NCI-H2081 (cell line): ENCODE measurements around the gene NXPH2.
"Not testable (repeated sequence)": the region's sequence is repeated elsewhere in the genome, so short reads cannot be mapped to it uniquely, and the experiment has no call there.

ENCODE experiments used
- DNase-seq, 2 experiments: peaks; one replicate each; lab custom pipeline; 2025; lab: John Stamatoyannopoulos, UW

The NXPH2 gene

DNA sequence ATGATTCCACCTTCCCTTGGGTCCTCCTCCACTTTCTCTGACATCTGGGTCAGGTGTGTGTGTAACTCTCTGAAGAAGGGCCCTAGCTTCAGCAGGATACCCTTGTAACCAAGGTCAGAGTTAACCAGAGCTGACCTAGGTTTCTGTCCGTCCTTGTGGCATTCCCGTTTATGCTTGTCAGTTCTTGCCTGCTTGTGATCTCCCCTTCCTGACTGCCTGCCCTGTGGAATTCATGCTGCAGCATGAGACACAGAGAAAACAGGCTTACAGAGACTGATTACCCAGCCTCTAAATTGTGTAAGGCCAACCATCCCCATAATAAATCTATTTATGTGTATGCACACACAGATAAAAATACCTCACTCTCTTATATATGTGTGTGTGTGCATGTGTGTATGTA is 22.8 kb downstream of the NXPH2 start:
- DNase-seq, result no peak

GRCh38 chr2:138752197-138752956 is 27.8 kb downstream of the NXPH2 start:
- DNase-seq, result no peak

- no peak for DNase-seq
Observed at GRCh38 chr2:138744713-138745112, 35.5 kb downstream of the NXPH2 start.

- DNase-seq, result peak in 1 of 2 experiments; percentile 20
Observed at GRCh38 chr2:138742441-138743057, 37.6 kb downstream of the NXPH2 start.

DNA sequence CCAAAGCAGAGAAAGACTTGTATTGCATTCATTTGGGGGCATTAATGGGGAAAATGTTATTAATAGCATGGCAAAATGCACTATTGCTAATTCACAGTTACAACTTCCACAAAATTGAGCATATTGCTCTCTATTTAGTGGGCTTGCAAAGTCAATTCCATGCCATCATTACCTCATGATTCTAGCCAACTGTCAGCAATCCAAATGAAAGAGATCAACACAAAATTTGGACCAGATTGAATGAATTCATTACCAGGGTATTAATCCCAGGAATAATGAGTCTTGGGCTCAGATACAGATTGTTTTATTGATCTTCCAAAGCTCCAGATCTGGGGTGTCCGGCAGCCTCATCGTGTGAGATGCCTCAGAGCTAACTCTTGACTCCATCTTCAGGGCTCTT is 38.3 kb downstream of the NXPH2 start:
- no peak for DNase-seq

- not testable (repeated sequence) for DNase-seq
Observed at GRCh38 chr2:138737009-138737554, 43.1 kb downstream of the NXPH2 start.

GRCh38 chr2:138732651-138733050 is 47.5 kb downstream of the NXPH2 start:
- DNase-seq, result no peak

DNA sequence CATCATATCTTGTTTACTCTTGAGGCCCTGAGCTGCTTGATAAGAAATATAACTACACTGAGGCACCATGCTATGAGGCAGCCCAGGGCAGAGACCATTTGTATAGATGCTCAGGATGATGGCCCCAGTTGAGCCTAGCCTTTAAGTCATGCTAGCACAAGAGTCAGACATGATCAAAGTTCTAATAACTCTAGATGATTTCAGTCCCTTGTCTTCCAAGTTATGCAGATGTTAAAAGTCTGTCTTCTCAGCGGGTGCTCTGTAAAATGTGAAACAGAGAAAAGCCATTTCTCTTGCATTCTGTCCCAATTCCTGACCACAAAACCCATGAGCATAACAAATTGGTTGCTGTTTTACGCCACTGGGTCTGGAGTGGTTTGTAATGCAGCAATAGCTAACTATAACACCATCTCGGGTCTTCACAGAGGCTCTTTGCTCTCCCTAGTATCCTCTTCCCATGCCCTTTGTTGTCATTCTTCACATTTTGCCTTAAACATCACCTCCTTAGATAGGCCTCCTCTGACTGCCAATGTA is 49.6 kb downstream of the NXPH2 start:
- DNase-seq, result no peak

DNA sequence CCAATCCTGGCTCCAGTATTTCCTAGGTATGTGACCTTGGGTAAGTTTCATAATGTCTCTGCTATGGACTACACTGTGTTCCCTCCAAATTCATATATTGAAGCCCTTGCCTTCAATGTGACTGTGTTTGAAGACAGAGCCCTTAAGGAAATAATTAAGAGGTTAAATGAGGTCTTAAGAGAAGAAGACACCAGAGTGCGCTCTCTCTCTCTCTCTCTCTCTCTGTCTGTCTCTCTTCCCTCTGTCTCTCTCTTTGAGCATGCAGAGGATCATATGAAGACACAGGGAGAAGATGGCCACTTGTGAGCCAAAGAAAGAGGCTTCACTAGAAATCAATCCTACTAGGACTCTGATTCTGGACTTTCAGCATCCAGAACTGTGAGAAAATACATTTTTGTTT is 52.2 kb downstream of the NXPH2 start:
- no peak for DNase-seq

- no peak for DNase-seq
Observed at GRCh38 chr2:138726681-138727080, 53.5 kb downstream of the NXPH2 start.

DNA sequence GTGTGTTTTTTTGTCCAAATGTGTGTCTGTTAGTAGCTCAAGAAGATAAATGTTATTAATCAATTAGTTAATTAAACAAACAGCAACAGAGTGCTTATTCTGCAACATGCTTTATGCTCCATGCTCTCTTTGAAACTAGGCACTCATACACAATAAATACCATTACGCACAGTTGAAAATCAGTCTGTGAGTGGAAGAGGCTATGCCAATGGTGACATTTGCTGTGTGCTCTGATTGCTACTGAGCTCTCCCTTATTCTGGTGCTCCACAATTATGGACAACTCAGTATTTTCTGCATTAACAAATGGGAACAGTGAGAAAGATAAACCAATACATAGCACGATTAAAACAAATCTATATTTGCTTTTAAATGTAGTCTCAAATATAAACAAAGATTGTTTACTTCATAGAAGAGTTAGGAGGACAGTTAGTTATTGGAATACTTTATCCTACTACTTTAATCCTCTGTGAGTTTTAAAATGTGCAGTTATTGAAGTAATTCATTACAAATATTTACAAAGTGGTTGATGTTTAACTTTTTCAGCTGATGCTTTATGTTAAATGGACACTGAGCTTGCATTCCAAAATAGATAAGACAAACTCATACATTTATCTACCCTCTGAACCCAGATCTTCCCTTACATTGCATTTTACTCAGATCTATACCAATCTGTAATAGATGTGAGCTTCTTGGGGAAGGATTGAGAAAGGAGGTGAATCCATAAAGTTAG is 55.3 kb downstream of the NXPH2 start:
- no peak for DNase-seq

DNA sequence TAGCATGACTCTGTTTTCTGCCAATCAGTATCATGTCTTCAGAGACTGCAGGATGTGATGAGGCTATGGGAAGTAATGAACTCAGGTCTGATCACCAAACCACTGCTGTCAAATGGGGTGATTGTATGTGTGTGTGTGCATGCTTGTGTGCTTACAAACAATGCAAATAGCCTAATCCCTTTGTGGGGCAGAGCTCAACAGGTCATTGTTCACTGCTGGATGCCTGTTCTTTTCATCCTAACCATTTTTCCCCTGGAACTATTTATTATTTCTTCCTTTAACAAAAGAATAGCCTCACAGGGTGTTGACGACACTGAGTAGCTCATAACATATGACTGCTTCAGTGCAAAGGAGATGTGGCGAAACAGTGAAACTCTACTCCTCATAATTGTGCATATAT is 55.9 kb downstream of the NXPH2 start:
- DNase-seq, result peak in 1 of 2 experiments; percentile 2

GRCh38 chr2:138723196-138723987 is 56.8 kb downstream of the NXPH2 start:
- DNase-seq, result no peak

GRCh38 chr2:138722316-138722715 is 57.9 kb downstream of the NXPH2 start:
- no peak for DNase-seq

DNA sequence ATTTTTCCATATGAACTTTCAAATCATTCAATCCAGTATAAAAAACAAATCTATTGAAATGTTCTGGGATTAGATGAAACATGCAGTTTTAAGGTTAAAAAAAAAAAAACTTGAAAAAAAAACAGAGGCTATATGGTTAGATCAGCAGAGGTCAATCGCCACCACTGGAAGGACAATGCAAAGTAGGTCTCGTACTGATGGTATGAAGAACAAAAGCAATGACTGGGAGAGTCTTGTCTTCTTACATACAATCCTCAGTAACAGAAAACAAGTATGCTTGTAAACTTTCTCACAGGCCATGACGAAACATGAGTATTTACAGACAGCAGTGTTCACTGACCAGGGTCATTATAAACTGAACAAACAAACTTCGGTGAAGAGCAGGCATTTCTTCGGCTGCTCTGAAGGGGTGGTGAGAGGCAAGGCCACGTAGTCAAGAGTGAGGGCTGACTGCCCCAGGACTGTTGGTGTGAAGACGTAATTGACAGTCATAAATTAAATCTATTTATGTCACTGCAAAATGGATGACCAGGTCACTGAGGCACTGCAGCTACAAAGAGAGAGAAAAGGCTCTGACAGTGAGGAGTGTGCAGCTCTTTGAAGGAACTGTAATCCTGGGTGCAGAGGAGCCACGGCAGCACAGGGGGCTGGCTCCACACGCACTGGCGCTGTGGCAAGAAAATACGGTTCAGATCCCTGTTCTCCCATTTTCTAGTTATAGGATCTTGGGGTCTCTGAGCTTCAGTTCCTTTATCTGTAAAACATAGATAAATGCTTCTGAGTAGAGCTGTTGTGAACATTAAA is 60.0 kb downstream of the NXPH2 start:
- no peak for DNase-seq

DNA sequence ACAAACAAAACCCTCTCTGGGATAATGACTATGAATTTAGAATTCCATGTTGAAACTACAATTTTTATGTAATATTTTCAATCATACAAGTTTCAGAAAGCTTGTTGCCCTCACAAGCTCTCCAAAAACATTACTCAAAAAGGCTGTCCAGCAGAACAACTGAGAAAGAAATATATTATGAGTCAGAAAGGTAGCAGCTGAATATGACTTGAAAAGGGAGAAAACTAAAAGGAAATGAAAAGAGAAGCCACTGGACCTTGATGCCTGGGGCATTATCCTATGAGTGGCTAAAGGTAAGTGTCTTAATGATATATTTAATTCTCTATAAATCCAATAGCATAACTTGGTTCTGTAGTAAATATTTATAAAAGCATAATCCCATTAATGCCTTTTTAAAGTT is 61.8 kb downstream of the NXPH2 start:
- no peak for DNase-seq

- no peak for DNase-seq
Observed at GRCh38 chr2:138716183-138716582, 64.0 kb downstream of the NXPH2 start.

GRCh38 chr2:138713504-138713903 is 66.7 kb downstream of the NXPH2 start:
- DNase-seq, result no peak

- DNase-seq, result no peak
Observed at GRCh38 chr2:138713069-138713496, 67.1 kb downstream of the NXPH2 start.

GRCh38 chr2:138712212-138712979 is 67.8 kb downstream of the NXPH2 start:
- DNase-seq, result no peak
